Loucy (cell line): Measurements from ENCODE around the gene CALR.
"Not testable (repeated sequence)": the region's sequence is repeated elsewhere in the genome, so short reads cannot be mapped to it uniquely, and the experiment has no call there.

Experiments used
- CTCF ChIP-seq: fragments of 200-600 bp; sonication (generic); conservative IDR thresholded peaks from 2 replicates; pipeline ENCODE4 v1.5.1; 2014; ENCODE audit warnings: mild to moderate bottlenecking, antibody characterized with exemption, low read length
- EZH2phosphoT487 ChIP-seq: fragments of 200-600 bp; IDR thresholded peaks from 2 replicates; pipeline ENCODE4 v1.6.1; 2018; ENCODE audit warnings: antibody characterized with exemption, mild to moderate bottlenecking, moderate library complexity, borderline replicate concordance

- not testable (repeated sequence) for TF ChIP-seq CTCF, EZH2phosphoT487
These were observed 17.2 kb downstream of the CALR start for GRCh38 chr19:12955575-12955974.
